RWPE2 (cell line): Measurements from ENCODE around the gene USF1.

Experiments used
- ATAC-seq: fragments of 200-7000 bp; cut with Tn5 transposase; 3 replicates; pipeline ENCODE4 v1.9.1; 2021; ENCODE audit warnings: low read depth
- DNase-seq: peaks from one replicate; pipeline ENCODE4 v3.0.0-alpha.2; 2020; ENCODE audit warnings: low spot score
- H3K27ac ChIP-seq: fragments of 450-650 bp; 2 replicates; pipeline ENCODE4 v1.5.1; 2017; ENCODE audit warnings: mild to moderate bottlenecking; ENCODE audit not compliant: poor library complexity, severe bottlenecking
- H3K27me3 ChIP-seq: fragments of 250-450 bp; sonication (Bioruptor Pico); 2 replicates; pipeline ENCODE4 v1.5.1; 2021; ENCODE audit warnings: mild to moderate bottlenecking, moderate library complexity; ENCODE audit not compliant: insufficient read depth, poor library complexity, severe bottlenecking
- H3K36me3 ChIP-seq: fragments of 250-450 bp; sonication (Bioruptor Pico); 2 replicates; pipeline ENCODE4 v1.5.1; 2020; ENCODE audit warnings: low read depth, mild to moderate bottlenecking, moderate library complexity
- H3K4me1 ChIP-seq: fragments of 250-450 bp; sonication (Bioruptor Pico); 2 replicates; pipeline ENCODE4 v1.5.1; 2021; ENCODE audit warnings: mild to moderate bottlenecking, moderate library complexity; ENCODE audit not compliant: insufficient read depth, poor library complexity, severe bottlenecking
- H3K4me3 ChIP-seq: fragments of 250-450 bp; sonication (Bioruptor Pico); 2 replicates; pipeline ENCODE4 v1.5.1; 2021; ENCODE audit warnings: mild to moderate bottlenecking, moderate library complexity; ENCODE audit not compliant: severe bottlenecking
- H3K9me3 ChIP-seq: fragments of 250-450 bp; sonication (Bioruptor Pico); 2 replicates; pipeline ENCODE4 v1.5.1; 2021; ENCODE audit warnings: mild to moderate bottlenecking, moderate library complexity; ENCODE audit not compliant: severe bottlenecking
- TF ChIP-seq, protein P1 (sequence below): fragments of 450-650 bp; IDR thresholded peaks from one replicate; pipeline ENCODE4 v1.5.1; 2017; ENCODE audit warnings: mild to moderate bottlenecking, moderate library complexity; ENCODE audit not compliant: poor library complexity, severe bottlenecking

USF1 gene

DNA sequence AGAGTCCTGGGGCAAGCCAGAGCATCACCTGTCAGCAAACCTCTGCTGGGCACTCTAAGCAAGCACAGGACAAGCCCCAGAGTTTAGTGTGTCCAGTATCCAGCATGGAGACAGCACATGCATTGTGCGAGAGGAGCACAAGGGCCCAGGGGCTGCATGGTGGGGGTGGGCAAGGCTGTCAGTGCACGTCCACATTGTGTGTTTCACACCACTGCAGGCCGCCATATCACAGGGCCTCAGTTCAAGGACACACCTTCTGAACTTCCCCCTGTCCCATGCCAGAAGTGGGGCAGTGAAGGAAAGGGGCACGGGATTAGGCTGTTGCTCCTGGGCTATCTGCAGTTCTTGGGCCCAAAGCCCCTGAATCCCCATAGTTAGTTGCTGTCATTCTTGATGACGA is 6.2 kb downstream of the USF1 start:
- ATAC-seq = no peak
- TF ChIP-seq, protein P1, sequence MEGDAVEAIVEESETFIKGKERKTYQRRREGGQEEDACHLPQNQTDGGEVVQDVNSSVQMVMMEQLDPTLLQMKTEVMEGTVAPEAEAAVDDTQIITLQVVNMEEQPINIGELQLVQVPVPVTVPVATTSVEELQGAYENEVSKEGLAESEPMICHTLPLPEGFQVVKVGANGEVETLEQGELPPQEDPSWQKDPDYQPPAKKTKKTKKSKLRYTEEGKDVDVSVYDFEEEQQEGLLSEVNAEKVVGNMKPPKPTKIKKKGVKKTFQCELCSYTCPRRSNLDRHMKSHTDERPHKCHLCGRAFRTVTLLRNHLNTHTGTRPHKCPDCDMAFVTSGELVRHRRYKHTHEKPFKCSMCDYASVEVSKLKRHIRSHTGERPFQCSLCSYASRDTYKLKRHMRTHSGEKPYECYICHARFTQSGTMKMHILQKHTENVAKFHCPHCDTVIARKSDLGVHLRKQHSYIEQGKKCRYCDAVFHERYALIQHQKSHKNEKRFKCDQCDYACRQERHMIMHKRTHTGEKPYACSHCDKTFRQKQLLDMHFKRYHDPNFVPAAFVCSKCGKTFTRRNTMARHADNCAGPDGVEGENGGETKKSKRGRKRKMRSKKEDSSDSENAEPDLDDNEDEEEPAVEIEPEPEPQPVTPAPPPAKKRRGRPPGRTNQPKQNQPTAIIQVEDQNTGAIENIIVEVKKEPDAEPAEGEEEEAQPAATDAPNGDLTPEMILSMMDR = no peak

DNA sequence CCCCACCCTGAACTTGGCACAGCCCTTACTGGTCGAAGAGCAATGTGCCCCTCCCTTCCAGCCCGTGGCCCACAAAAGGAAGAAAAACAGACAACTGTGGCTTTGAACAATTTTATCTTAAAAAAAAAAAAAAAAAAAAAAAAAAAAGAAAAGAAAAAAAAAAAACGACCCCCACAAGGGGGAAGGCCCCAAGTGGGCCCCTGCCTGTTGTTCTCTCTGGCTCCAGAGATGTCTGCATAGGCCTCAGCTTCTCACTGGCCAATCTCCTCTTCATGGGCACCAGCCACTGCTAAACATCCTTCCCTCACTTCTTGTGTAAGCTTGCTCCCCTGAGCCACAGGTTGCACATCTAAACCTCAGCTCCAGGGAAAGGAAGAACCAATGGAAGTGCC is 6.6 kb downstream of the USF1 start:
- Histone ChIP-seq H3K4me3 (peak overlapping the region; percentile 89), H3K36me3 (peaks cover 42% of the 10 kb centered on the region), H3K27ac (no peak overlapping the region), H3K9me3 (no peaks in the 10 kb centered on the region), H3K27me3 (no peaks in the 10 kb centered on the region), H3K4me1 (peaks cover 4% of the 10 kb centered on the region)
- no peak for ATAC-seq
- no peak for DNase-seq
- TF ChIP-seq, protein P1 = no peak

More for the DNA sequence above, 6.2 kb downstream of the USF1 start:
- DNase-seq = no peak
- Histone ChIP-seq H3K9me3 (no peaks in the 10 kb centered on the region), H3K4me3 (no peak overlapping the region), H3K4me1 (peaks cover 6% of the 10 kb centered on the region), H3K36me3 (peaks cover 42% of the 10 kb centered on the region), H3K27ac (no peak overlapping the region), H3K27me3 (no peaks in the 10 kb centered on the region)

DNA sequence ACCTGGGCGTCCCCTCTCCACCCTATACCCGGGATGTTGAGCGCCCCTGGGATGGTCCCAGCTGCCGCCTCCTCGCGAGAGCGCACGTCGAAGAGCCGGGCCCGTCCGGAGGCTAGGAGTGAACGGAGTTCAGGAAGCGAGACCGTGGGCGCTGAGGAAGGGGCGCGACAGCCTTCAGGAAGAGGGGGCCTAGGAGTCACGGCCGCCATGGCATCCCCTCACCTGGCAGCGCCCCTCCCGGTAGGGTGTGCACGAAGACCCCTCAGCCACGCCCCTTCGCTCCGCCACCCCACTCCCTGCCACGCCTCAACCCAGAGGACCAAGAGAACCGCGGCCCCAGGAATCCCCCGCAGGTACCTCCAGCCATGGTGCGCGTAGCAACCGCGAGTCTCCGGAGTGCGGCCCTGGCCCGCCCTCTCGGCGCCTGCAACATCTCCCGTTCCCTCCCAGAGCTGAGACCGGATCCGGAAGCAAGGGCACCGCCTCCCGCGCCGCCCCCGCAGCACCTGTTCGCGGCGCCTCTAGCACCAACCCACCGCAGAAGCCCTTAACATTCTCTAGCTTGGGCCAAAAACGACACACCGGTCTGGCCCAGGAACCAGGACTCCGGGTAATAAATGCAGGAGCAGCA is 7.1 kb downstream of the USF1 start, which contains the start of gene TSTD1:
Gene TSTD1 (minus strand): TSS at position 442 of the 631 bp plus-strand sequence. CDS start 75 bp downstream, at position 367.
- ATAC-seq (peak; percentile 88), DNase-seq (no peak)
- TF ChIP-seq, protein P1 = no peak
- no peaks in the 10 kb centered on the region for H3K27me3 ChIP-seq
- H3K27ac ChIP-seq = peak within 1 kb of the TSS; percentile 59
- H3K9me3 ChIP-seq = no peaks in the 10 kb centered on the region
- H3K4me3 ChIP-seq = peak within 1 kb of the TSS; percentile 89
- peaks cover 4% of the 10 kb centered on the region for H3K4me1 ChIP-seq
- H3K36me3 ChIP-seq = peaks cover 42% of the 10 kb centered on the region

DNA sequence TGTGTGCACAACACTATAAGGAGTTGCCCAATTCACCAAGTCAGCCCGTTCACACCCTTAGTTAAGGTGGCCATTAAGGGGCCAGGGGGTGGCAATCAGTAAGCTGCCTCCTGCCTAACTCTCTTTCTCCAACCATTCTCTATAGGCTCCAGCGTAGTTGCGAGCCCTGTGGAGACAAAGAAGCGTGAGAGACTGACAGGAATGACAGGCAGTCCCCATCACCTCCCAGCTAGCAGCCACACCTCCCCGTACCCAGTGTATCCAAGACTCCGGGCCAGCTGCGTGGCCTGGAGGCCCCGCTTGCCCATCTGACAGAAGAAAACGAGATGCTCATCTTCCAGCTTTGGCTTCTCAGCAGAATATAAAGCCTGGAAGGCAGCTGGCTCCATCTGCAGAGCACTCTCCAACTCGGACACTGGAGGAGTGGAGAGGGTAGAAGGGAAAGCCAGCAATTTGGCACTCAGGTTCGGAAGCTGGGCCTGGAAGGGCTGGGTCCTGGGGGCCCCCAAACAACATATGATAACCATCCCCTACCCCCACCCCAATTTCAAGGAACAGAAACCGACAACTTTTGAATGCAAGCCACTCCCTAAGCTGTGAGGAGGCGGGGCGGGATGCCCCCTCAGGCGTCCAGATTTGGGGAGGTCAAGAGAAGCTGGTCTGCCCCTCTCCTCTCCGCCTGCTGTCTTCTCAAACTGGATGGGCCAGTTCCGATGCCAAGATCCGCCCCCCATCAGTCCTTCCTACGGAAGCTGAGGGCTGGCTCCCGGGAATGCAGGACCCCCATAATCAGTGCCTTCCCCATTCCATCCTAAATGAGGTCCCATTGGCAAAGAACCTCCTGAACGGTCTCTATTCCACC is 7.9 kb downstream of the USF1 start:
- Histone ChIP-seq H3K9me3 (no peaks in the 10 kb centered on the region), H3K27ac (peak overlapping the region; percentile 59), H3K4me3 (peak overlapping the region; percentile 89), H3K36me3 (peaks cover 38% of the 10 kb centered on the region), H3K4me1 (peaks cover 9% of the 10 kb centered on the region), H3K27me3 (no peaks in the 10 kb centered on the region)
- peak; percentile 27 for ATAC-seq
- TF ChIP-seq, protein P1 = no peak
- DNase-seq = no peak
